HG03378 (cell line): ENCODE results near the gene DRC7.
"Not testable (repeated sequence)": the region's sequence is repeated elsewhere in the genome, so short reads cannot be mapped to it uniquely, and the experiment has no call there.

ENCODE experiments used
- ATAC-seq: cut with Tn5 transposase; IDR thresholded peaks from one replicate; pipeline ENCODE4 v1.9.1; 2021; ENCODE audit warnings: mild to moderate bottlenecking, moderate library complexity; ENCODE audit not compliant: unreplicated experiment

Gene DRC7

DNA sequence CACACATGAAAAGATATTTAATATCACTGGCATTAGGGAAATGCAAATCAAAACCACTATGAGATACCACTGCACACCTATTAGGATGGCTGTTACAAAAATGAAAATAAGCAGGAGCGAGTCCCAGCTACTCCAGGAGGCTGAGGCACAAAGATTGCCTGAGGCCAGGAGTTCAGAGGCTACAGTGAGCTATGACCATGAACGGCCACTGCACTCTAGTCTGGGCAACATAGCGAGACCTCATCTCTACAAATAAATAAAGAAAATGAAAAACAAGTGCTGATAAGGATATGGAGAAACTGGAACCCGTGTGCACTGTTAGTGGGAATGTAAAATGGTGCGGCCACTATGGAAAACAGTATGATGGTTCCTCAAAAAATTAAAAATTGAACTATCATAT, 84.1 kb downstream of the DRC7 start:
- no peak for ATAC-seq

- not testable (repeated sequence) for ATAC-seq
These were observed 85.2 kb downstream of the DRC7 start for GRCh38 chr16:57779836-57780235.

DNA sequence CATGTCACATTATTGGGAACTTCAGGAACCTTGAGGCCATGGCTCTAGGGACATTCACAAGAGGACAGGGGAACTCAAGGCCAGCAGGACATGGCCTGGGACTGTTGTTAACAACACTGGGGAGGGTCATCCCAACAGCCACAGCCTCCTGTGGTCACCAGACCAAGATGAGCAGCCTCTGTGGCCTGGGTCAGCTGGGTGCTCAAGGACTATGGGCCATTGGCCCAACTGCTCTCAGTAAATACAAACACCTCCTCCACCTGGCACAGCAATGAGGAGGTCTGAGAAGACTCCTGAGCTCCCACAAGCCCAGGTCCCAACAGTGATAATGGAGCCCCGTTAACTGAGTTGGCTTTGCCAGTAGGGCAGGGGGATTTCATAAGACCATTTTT, 86.7 kb downstream of the DRC7 start:
- no peak for ATAC-seq
